ENCODE results near the gene SACS.
"Not testable (repeated sequence)": the region's sequence is repeated elsewhere in the genome, so short reads cannot be mapped to it uniquely, and the experiment has no call there.

SACS gene

DNA sequence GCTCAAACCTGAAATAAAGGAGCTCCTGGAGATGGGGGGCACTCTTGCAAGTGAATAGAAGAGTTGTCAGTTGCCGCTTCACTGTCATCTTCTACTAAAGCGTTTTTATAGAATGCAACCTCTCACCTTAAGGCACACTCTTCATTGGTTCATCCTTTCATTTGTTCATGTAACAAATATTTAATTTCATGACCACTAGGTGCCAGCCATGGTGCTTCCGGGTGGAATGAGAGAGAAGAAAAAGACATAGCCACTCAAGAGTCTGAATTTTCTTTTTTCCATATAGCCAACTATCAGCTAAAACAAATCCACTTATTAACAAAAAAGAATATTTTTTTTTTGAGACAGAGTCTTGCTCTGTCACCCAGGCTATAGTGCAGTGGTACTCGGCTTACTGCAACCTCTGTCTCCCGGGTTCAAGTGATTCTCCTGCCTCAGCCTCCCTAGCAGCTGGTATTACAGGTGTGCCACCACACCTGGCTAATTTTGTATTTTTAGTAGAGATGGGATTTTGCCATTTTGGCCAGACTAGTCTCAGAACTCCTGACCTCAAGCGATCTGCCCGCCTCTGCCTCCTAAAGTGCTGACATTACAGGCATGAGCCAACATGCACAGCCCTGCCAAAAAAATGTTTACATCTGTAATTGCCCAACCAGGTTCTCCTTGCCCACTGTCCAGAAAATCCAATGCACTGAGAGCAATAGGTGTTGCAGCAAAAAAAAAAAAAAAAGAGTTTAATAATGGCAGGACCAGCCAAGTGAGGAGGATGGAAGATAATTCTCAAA is 22.1 kb upstream of the SACS start:
- no peak for DNase-seq (ENCODE audit: low read depth in 4 of 4, low spot score in 1 of 4)

DNA sequence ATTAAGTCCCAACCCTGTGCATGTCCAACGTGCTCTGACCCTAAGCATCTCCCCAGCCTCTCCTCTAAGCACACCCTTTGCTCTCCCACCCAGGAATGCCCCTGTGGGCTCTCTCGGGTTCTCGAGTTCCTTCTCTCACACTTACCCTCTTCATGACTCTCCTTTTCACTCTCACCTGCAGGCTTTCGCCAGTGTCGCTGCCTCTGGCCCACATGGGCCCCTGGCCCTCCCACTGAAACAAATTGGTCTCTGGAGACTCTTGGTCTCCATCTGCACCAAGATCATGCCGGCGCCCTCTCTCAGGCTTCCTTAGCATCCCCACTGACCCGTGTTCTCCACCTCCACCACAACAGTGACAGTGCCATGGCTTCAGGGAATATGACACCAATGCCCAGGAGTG is 19.6 kb upstream of the SACS start:
- DNase-seq (ENCODE audit: low read depth in 4 of 4, low spot score in 1 of 4) = no peak

- no peak for DNase-seq (ENCODE audit: low read depth in 4 of 4, low spot score in 1 of 4)
These were observed 17.0 kb upstream of the SACS start for GRCh38 chr13:23450340-23451046.

GRCh38 chr13:23449398-23450162 is 16.1 kb upstream of the SACS start:
- no peak for DNase-seq (ENCODE audit: low read depth in 4 of 4, low spot score in 1 of 4)

DNA sequence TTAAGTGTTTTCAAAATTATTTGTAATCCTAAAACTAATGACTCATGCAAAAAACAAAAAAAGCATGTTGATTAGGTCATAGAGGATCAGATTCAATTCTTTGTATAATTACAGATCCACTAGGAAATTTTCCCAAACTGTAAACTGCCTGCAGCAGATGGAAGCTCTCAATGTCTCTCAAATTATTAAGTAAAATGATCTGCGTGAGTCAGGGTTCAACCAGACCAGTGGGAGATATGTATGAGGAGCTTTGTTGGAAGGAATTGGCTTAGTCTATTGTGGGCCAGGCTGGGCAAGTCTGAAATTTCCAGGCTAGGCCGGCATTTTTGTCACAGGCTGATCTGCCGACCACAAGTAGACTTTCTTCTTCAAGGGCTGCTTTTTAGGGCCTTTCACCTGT is 14.4 kb upstream of the SACS start:
- DNase-seq (ENCODE audit: low read depth in 4 of 4, low spot score in 1 of 4) = no peak

DNA sequence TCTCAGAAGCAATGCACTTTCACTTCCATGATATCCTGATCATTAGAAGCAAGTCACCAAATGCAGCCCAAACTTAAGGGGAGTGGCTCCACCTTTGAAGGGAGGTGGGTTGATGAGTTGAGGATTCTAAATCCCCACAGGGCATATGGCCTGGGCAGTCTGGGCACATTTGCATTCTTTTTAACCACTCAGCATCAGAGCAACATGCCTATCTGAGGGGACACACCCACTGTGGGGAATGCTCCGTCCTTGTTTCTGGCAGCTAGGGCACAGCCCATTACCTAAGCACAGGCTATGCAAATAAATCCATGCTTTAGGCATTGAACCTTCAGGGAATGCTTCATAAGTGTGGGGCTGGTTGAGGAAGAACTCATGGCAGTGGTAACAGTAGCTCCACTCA is 12.3 kb upstream of the SACS start:
- no peak for DNase-seq (ENCODE audit: low read depth in 4 of 4, low spot score in 1 of 4)

DNA sequence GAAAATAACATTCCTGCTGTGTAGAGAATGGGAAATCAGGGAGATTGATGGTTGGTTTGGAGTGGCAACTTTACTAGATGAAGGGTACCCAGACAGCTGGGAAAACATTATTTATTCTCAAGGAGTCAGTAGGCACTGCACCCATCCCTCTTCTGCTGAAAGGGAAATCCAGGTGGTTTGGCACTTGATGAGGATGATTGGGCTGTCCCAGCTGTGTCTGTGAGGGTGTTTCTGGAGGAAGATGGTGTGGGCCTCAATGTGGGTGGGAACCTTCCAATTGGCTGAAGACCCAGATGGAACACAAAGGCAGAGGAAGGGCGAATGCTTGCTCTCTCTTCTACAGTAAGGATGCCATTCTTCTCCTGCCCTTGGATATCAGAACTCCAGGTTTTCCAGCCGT is 10.4 kb upstream of the SACS start:
- DNase-seq (ENCODE audit: low read depth in 4 of 4, low spot score in 1 of 4) = no peak

DNA sequence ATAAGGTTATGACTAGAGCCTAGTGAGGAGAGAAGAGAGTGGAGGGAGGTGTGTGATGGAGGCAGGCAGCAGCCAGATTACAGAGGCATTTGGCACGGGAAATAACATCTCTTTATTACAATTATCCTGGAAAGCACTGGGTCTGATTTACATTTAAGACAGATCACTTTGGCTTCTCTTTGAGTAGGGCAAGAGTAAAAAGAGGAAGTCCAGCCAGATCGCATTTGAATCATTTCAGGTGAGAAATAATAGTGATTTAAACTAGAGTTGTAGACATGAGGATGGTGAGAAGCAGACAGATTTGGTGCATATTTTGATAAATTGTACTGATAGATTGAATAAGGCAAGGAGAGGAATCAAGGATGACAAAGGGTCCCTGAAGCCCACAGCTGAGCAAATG is 9.6 kb upstream of the SACS start:
- no peak for DNase-seq (ENCODE audit: low read depth in 4 of 4, low spot score in 1 of 4)

- no peak for DNase-seq (ENCODE audit: low read depth in 4 of 4, low spot score in 1 of 4)
These were observed 7.5 kb upstream of the SACS start for GRCh38 chr13:23440821-23441618.

DNA sequence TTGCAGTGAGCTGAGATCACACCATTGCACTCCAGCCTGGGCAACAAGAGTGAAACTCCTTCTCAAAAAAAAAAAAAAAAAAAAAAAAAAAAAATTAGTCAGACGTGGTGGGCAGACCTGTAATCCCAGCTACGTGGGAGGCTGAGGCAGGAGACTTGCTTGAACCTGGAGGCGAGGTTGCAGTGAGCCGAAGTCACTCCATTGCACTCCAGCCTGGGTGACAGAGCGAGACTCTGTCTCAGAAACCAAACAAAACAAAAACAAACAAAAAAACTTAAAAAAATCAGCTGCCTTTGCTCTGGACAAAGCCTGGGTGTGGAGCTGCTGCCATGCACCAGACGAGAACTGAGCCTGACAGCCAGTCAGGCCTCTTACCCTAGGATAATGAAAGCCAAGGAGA is 6.8 kb upstream of the SACS start:
- not testable (repeated sequence) for DNase-seq (ENCODE audit: low read depth in 4 of 4, low spot score in 1 of 4)

DNA sequence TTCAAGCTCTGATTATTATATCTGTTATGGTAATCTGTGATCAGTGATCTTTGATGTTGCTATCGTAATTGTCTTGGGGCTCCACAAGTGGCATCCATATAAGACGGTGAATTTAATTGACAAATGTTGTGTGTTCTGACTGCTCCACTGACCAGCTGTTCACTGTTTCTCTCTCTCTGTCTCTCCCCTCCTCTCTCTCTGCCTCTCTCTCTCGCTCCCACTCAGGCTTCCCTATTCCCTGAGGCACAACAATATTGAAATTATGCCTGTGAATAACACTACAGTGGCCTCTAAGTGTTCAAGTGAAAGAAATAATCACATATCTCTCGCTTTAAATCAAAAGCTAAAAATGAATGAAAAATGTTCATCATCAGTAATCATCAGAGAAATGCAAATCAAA is 4.4 kb upstream of the SACS start:
- DNase-seq (ENCODE audit: low read depth in 4 of 4, low spot score in 1 of 4) = no peak

- no peak for DNase-seq (ENCODE audit: low read depth in 4 of 4, low spot score in 1 of 4)
These were observed 3.2 kb upstream of the SACS start for GRCh38 chr13:23436680-23437079.

DNA sequence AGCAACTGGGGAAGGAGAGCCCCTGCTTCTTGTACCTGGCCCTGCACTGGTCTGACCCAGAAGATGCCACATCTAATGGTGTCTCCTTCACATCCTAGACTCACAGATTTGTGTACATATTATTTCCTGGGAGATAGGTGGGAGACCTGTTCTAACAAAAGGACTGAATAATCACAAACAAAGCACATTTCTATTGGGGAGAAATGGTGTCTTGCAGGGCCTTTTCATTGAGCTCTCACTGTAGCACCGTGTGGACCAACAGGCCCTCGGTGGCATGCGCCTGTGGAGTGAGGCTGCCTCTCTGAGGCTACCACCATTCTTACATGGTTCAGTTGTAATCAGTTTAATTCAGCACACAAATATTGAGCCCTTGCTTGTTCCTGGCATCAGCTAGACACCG is 989 bp upstream of the SACS start:
- no peak for DNase-seq (ENCODE audit: low read depth in 4 of 4, low spot score in 1 of 4)

DNA sequence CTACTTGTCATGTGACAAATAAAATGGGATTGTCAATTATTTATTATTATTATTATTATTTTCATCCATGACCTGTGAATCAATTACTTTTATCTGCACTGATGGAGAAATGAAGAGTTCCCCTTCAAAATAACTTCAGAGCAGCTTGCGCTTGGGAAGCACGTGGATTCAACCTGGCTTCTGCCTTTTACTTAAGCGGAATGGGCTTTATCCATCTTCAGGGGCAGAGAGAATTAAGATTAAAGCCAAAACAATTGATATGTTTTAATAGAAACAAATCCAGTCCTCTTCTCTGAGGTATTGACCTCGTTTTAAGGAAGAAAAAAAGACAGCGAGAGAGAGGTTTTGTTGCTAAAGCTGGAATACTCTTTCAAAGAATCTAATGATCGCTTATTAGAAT is 876 bp downstream of the SACS start:
- no peak for DNase-seq (ENCODE audit: low read depth in 4 of 4, low spot score in 1 of 4)

DNA sequence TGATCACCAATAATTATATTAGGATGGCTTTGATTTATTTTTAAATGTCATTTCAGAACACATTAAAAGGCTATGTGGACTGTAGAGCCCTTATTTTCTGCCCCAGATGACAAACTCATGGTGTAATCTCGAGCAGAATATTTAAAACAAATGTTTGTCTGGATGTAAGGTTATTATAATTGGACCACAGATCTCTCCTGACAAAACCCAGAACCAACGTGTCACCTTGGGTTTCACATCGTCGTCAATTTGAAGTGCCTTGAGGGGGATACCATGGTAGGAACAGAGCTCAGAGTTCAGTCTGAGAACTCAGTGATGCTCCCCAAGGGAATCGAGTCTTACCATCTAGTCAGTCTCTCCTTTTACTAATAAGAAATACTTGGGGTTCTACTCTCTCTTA is 2.8 kb downstream of the SACS start:
- no peak for DNase-seq (ENCODE audit: low read depth in 4 of 4, low spot score in 1 of 4)

GRCh38 chr13:23427881-23428528 is 5.5 kb downstream of the SACS start:
- no peak for DNase-seq (ENCODE audit: low read depth in 4 of 4, low spot score in 1 of 4)

DNA sequence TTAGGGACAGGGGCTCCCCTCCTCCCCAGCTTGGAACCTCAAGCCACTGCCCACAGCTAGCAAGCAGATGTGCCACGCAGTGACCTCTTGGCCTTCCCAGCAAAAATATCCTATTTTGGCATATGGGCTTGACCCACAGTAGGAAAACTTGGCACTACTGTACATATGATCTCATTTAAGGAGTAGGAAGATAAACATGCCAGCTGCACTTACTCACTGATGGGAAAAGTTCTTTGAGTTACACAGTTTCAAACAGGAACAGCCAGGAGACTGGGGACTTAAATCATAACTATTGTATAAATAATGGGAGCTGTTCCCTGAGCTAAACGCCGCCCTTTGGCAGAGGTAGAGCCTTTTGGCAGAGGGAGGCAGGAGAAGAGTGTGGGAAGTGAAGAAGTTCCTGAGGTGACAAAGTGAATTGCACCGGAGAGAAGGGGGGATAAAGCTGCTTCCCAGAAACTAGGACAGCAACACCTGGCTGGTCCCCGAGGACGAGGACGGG is 6.1 kb downstream of the SACS start:
- no peak for DNase-seq (ENCODE audit: low read depth in 4 of 4, low spot score in 1 of 4)

- no peak for DNase-seq (ENCODE audit: low read depth in 4 of 4, low spot score in 1 of 4)
These were observed 11.9 kb downstream of the SACS start for GRCh38 chr13:23421596-23421995.

- no peak for DNase-seq (ENCODE audit: low read depth in 4 of 4, low spot score in 1 of 4)
These were observed 14.5 kb downstream of the SACS start for GRCh38 chr13:23418776-23419683.

DNA sequence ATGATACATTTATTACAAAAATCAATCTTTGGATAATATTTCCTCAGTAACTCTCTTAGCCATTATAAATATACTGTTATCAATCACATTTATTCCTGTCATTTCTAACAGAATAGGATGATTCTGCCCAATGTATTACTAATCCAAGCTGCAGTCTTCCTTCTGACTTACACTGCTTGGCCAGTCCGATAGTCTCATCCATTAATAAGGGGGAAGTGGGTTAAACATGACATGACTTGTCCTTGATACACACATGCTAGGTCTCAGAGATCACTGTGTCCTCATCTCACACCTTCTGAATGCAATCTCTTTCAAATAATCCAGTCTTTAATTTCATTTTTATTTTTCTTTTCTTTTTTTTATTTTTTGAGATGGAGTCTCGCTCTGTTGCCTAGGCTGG is 18.8 kb downstream of the SACS start:
- DNase-seq (ENCODE audit: low read depth in 4 of 4, low spot score in 1 of 4) = no peak

Data from stimulated activated CD4-positive, alpha-beta T cell treated with anti-CD3 and anti-CD28 coated beads, Interleukin-1b, Interleukin-23, amount 100 ng/mL, for 24 hours (primary cell).